ENCODE measurements around the gene GLP1R.

The GLP1R gene

DNA sequence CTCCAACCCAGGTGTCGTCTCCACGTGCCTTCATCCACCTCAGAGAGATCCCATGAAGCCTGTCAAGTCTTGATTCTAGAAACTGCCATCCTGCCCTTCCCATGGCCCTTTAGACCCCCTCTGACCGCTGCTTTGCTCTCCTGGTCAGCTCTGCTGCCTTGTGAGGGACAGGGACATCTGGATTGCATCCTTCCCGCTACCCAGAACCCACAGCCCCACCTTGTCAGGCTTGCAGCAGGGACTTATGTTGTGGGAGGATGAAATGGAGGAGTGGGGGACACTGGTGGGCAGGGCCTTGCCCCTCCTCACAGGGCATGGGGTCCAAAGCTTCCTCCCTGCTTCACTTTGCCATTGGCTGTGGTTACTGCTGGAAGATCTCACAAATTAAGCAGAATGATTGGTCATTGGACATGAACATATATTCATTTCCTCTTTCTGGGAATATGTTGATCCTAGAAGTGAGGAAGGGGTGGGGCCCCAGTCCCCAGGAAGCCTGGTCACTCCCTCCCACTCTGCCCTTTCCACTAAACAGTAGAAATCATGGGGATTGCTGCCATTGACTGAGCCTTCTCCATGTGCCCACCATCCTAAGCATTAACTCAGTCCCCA, 4.5 kb downstream of the GLP1R start:
- no peak overlapping the region for H3K4me3 ChIP-seq (ENCODE audit: low read length)
- no peak for TF ChIP-seq ZNF274 (IDR thresholded peaks at IDR 0.05; ENCODE audit: low read depth, low read length)

DNA sequence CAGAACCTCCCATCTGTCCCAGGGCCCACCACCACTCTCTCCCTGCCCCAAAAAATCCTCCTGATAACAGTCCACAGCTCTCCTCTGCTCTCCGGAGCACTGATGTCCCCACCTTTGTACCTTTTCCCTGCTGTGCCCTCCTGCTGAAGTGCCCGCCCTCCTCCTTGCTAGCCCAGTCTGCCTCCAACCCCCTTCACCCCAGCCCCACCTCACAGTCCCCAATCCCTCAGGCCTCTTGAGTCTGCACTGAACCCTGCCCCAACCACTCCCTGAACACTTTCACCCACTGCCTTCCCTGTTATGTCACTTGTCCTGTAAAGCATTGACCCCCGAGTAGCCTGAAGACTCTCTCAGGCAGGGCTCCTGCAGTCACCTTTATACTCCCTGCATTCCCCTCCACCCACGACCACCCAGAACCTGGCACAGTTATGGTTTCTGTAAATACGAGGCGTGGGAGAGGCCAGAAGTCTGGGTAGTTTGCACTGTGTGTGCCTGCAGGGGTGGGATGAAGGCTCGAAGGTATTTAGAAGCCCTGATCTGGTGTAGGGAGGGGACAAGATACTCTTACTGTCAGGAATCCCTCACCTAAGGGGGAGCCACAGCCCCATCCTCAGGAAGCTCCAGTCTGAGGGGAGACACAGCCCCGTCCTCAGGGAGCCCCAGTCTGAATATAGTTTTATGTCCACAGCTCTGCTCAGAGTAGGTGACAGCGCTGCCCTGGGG, 5.4 kb downstream of the GLP1R start:
- H3K4me3 ChIP-seq (ENCODE audit: low read length): no peak overlapping the region
- TF ChIP-seq ZNF274 (IDR thresholded peaks at IDR 0.05; ENCODE audit: low read depth, low read length): no peak

DNA sequence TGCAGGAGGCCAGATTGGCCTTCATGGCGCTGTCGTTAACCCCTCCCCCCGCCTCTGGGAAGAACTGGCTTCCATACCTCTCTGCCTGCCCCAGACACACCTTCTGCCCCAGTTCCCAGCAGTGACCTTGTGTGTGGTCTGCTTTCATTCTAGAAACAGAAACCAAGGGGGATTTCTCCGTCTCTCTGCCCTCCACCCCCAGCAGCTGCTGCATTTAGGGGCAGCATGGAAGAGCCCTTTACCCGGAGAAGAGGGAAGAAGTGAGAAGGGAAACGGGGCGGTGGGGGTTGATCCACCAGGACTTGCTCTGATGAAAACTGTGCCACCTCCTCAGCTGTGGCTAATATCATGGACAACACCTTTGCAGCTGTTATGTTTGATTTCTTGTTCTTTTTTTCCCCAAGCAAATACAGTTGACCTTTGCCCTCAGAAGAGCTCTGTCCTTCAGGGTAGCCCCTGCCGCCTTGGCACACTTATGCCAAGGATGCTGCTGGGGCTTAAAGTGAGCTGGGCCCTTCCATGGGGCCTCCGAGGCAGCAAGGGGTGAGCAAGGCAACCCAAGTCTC, 6.1 kb downstream of the GLP1R start:
- no peak overlapping the region for H3K4me3 ChIP-seq (ENCODE audit: low read length)
- TF ChIP-seq ZNF274 (IDR thresholded peaks at IDR 0.05; ENCODE audit: low read depth, low read length): no peak

DNA sequence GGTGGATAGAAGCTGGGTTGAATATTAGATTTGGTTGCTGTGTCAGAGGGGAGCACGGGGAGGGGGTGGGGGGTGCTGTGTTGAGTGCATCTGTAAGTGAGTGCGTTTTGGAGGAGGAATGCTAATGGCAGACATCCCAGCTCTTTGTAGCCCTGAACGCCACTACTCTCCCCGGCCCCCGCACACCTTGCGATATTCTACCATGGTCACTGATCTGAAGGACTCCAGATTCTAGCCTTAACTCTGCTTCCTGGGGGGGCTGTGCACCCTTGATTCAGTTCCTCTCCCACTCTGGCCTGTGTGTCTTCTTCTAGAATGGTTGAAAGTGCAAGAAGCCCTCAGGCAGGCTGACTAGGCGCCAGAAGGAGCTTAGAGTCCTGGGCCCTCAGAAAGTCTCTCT, 7.1 kb downstream of the GLP1R start:
- no peak overlapping the region for H3K4me3 ChIP-seq (ENCODE audit: low read length)
- no peak for TF ChIP-seq ZNF274 (IDR thresholded peaks at IDR 0.05; ENCODE audit: low read depth, low read length)

DNA sequence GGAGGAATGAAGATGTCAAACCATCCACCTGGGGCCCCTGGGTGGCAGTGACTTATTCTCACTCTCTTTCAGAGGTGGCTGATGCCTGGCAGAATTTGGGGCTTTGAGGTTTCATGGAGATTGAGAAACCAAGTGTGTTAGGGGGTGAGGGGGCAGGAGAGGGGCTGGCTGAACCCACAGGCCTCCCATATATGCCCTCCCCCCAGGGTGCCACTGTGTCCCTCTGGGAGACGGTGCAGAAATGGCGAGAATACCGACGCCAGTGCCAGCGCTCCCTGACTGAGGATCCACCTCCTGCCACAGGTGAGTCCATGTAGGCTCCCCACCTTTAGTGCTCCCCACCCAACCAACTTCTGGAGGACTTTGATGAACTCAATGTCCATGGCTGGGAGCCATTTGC, 7.6 kb downstream of the GLP1R start:
- H3K4me3 ChIP-seq (ENCODE audit: low read length): no peak overlapping the region
- TF ChIP-seq ZNF274 (IDR thresholded peaks at IDR 0.05; ENCODE audit: low read depth, low read length): no peak

DNA sequence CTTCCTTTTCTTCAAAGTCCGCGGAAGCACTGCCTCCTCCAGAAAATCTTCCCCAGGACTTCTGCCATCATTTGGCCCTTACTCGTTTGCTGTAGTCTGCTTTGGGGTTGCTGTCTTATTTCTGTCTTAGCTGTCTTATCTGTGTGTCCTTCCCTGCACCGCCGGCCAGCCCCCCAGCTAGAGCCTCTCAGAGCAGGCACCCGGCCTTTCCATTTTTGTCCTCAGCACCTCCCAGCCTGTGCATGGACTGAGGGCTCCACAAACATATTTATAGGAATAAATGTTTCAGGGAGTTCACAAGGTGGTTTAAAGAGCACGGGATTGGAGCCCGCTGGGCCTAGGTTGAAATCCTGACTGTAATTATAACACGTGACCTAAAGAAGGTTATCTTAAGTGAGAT, 8.1 kb downstream of the GLP1R start:
- no peak for TF ChIP-seq ZNF274 (IDR thresholded peaks at IDR 0.05; ENCODE audit: low read depth, low read length)
- no peak overlapping the region for H3K4me3 ChIP-seq (ENCODE audit: low read length)

DNA sequence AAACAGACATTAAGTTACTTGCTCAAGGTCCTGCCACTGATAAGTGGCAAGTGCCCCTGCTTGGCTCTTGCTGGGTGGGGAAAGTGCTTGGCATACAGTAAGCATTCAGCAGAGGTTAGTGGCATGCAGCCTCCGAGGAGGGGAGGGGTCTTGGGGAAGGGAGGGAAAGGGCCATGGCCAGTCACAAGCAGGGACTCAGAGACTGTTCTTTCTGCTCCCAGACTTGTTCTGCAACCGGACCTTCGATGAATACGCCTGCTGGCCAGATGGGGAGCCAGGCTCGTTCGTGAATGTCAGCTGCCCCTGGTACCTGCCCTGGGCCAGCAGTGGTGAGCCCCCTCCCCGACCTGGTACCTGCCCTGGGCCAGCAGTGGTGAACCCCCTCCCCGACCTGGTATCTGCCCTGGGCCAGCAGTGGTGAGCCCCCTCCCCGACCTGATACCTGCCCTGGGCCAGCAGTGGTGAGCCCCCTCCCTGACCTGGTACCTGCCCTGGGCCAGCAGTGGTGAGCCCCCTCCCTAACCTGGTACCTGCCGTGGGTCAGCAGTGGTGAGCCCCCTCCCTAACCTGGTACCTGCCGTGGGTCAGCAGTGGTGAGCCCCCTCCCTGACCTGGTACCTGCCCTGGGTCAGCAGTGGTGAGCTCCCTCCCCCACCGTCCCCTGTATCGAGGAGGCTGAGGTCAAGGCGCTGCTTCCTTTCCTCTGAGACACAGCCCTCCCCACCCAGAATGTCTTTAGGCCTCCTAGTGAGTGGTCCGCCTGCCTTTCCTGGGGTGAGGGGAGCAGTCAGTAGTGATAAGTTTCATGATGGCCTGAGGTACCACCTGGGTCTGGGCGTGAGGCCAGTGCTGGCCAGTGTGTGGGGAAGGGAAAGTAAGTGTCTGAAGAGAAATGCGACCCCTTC, 8.9 kb downstream of the GLP1R start:
- no peak for TF ChIP-seq ZNF274 (IDR thresholded peaks at IDR 0.05; ENCODE audit: low read depth, low read length)

DNA sequence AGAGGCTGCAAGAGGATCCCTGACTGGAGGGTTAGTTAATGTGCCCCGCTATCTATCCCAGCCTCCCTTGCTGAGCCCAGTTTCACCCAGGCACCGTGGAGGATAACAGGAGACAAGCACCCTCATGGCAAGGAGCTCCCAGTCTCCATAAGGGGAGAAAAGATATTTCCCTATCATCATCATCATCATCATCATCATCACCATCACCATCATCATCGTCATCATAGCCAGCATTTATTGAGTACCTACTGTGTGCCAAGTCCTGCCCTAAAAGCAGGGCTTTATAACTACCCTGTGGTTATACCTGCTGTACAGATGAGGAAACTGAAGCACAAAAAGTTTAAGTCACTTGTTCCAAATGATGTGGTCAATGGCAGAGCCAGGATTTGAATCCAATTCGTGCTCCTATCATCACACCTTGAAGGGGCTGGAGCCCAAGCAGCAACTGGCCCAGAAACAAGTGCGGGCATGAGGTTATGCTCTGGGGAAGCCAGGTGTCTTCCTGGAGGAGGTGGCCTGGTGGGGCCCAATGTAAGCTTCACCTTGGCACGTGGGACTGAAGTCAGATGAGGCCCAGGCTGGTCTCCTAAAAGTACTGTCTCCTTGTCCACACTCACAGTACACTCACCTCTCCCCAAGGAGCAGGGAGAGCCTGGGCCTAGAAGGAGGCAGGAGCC, 10.0 kb downstream of the GLP1R start:
- no peak for TF ChIP-seq ZNF274 (IDR thresholded peaks at IDR 0.05; ENCODE audit: low read depth, low read length)
- no peak overlapping the region for H3K4me3 ChIP-seq (ENCODE audit: low read length)

More for the DNA sequence above, 8.9 kb downstream of the GLP1R start:
- no peak overlapping the region for H3K4me3 ChIP-seq (ENCODE audit: low read length)

DNA sequence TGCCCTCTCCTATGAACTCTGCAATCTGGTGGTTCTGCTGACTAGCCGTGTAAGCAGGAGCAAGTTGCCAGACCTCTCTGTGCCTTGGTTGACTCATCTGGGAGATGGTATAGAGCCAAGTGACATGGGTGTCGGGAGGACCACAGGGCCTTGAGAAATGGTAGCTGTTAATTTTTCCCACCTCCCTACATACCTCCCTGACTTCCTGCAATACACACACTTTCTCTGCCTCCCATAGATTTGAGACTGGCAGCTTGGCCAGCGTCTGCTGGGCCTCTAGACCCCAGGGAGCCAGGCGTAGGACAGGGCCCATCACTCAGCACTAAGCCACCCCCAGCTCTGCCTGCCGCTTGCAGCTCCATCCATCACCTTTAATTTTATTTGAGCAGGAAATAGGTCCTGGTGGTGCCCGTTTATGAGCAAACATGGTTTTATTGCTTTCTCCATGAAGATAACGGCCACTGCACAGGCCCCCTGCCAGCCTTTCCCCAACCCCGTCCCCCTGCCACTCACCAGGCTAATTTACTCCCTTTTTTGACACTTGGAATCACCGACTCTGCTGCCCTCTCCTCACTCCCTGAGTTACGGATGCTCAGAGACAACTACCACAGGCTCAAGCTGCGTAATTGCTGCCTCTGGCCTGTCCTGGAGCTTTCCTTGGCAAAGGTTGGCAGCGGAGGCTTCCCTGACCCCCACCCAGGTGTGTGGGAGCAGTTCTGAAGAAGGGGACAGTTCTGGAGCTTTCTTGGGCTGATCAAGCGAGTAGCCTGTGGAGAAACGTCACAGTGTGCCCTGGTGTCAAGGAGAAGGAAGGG, 11.1 kb downstream of the GLP1R start:
- H3K4me3 ChIP-seq (ENCODE audit: low read length): no peak overlapping the region
- no peak for TF ChIP-seq ZNF274 (IDR thresholded peaks at IDR 0.05; ENCODE audit: low read depth, low read length)

DNA sequence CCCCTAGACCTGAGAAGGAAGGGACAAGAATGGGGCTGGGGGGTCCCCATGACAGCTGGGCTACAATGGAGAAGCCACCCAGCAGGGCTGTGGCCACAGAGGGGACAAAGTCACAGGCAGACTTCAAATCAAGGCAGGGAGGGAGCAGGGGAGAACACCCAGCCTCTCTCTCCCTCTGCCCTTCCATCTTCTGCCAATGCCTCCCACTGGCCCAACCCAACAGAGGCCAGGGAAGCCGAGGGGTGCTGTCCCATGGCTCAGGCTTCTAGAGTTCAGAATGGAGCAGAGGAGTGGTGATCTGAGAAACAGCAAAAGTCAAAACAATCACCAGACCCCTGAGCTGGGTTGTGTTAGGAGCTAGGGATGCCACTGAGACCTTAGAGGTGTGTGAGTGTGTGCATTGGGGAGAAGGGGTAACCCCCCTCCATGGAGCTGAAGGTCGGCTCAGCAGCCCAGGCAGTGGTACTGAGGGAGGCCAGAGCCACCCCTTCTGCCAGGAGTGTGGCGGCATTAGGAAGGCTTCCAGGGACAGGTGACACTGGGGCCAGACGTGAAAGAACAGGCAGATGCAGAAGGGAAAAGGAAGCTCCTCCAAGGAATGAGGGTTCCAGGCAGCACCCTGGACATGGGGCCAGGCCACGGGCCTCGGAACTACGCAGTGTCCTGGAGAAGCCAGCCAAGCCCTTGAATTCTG, 12.0 kb downstream of the GLP1R start:
- TF ChIP-seq ZNF274 (IDR thresholded peaks at IDR 0.05; ENCODE audit: low read depth, low read length): no peak
- H3K4me3 ChIP-seq (ENCODE audit: low read length): no peak overlapping the region

DNA sequence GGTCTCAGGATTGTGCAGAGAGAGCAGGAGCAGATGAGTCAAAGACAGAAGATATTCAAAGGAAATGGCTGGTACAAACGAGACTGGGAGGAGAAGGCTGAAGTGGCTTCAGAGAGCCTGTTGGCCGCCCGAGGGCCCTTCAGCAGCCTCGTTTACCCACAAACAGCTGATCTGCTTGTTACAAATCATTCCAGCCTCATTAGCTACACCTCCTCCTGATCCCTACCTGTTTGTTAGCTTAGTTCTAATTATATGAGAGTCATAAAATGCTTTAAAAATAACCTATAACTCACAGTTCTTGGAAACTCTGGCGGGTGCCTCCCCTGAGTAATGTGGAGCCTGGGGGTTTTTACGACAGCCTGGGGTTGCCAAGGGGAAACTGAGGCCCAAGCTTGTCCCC, 12.6 kb downstream of the GLP1R start:
- no peak overlapping the region for H3K4me3 ChIP-seq (ENCODE audit: low read length)
- no peak for TF ChIP-seq ZNF274 (IDR thresholded peaks at IDR 0.05; ENCODE audit: low read depth, low read length)

DNA sequence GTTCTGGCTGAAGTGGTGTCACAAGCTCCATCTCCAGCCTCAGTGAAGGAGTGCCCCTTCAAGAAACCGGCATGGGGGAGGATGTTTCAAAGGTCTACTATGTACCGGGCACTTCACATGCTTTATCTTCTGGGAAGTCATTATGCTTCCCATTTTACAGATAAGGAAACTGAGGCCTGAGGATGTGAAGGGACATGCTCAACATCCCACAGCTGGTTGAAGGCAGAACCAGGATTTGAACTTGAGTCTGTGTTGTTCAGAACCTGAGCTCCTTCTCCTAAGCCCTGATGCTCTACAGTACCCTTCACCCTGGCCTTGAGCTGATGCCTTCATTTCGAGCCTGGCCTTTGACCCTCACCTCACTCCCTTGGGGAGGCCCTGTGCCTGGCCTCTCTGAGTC, 13.0 kb downstream of the GLP1R start:
- no peak overlapping the region for H3K4me3 ChIP-seq (ENCODE audit: low read length)
- no peak for TF ChIP-seq ZNF274 (IDR thresholded peaks at IDR 0.05; ENCODE audit: low read depth, low read length)
